Activated gamma-delta T cell treated with Interleukin-2 at 50 U/mL for 16 hours (primary cell): ENCODE results near the gene LRRC58.
"Not testable (repeated sequence)": the region's sequence is repeated elsewhere in the genome, so short reads cannot be mapped to it uniquely, and the experiment has no call there.

ENCODE experiments used
- DNase-seq: peaks from one replicate; pipeline ENCODE4 v3.0.0-alpha.2; 2020

LRRC58 gene

GRCh38 chr3:120338517-120338916, 10.6 kb downstream of the LRRC58 start:
- no peak for DNase-seq

- DNase-seq, result no peak
Measured at GRCh38 chr3:120332646-120333045, 16.5 kb downstream of the LRRC58 start.

DNA sequence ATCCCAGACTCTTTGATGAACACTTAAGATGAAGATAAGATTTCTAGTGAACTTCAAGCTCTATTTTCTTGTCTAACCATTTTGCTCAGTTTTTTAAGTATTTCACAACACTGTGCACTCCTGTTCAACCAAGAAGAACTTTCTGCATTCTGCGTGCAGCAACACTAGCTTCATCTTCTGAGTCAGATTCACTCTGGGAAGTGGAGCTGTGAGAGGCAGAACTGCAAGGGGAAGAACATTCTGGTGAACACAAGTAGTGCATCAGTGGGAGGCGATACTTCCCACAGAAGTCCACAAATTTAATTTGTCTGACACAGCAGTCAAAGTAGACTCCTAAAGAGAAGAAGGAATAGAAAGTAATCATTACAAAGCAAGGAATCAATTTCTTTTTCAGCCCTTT, 18.1 kb downstream of the LRRC58 start:
- DNase-seq, result no peak

GRCh38 chr3:120326784-120327183, 22.4 kb downstream of the LRRC58 start:
- no peak for DNase-seq

- DNase-seq, result no peak
Measured at GRCh38 chr3:120324190-120324589, 25.0 kb downstream of the LRRC58 start.

- not testable (repeated sequence) for DNase-seq
Measured at GRCh38 chr3:120323761-120324160, 25.4 kb downstream of the LRRC58 start.

- DNase-seq, result no peak
Measured at GRCh38 chr3:120311863-120312794, 37.0 kb downstream of the LRRC58 start.

- no peak for DNase-seq
Measured at GRCh38 chr3:120306519-120307455, 42.4 kb downstream of the LRRC58 start.

- DNase-seq, result no peak
Measured at GRCh38 chr3:120304616-120305015, 44.5 kb downstream of the LRRC58 start.

GRCh38 chr3:120302361-120302760, 46.8 kb downstream of the LRRC58 start:
- no peak for DNase-seq

GRCh38 chr3:120300971-120301370, 48.2 kb downstream of the LRRC58 start:
- no peak for DNase-seq

DNA sequence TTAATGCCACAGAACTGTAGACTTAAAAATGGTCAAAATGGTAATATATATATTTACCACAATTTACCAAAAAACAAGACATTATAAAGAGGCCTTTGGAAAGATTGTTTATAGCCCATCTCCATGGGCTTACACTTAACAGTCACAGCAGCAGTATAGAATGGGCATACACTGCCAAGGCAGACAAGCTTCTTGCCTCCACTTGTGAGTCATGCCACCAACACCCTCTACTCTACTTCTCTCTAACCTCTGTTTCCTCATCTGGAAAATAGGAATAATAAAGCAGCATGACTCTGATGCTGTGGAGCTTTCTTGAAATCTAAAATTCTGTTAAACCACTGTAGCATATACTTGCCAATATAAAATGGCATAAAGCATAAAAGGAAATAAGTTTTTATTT, 49.8 kb downstream of the LRRC58 start:
- DNase-seq, result no peak

DNA sequence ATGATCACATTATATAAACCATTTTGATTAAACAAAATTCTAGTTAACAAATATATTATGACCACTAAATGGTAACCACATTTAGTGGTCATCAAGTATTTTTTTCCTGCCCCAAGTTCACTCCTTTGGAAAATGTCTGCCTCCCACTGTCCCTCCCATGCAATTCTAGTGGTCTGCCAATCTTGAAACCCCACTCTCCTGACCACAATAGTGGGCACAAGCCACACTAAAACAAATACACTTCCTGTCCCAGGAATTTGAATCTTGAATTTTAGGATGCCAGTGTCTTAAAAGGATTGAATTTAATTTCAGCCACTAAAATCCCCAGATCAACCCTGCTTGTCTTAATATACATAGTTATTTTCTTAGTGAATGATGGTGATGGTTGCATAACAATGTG, 50.2 kb downstream of the LRRC58 start:
- no peak for DNase-seq

DNA sequence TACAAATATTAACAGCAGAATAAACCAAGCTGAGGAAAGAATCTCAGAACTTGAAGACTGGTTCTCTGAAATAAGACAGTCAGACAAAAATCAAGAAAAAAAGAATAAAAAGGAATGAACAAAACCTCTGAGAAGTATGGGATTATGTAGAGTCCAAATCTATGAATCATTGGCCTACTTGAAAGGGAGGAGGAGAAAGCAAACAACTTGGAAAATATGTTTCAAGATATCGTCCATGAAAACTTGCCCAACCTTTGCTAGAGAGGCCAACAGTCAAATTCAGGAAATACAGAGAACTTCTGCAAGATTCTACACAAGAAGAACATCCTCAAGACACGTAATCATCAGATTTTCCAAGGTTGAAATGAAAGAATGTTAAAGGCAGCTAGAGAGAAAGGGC, 57.6 kb downstream of the LRRC58 start:
- not testable (repeated sequence) for DNase-seq

GRCh38 chr3:120289636-120290035, 59.5 kb downstream of the LRRC58 start:
- no peak for DNase-seq

- DNase-seq, result no peak
Measured at GRCh38 chr3:120286465-120286864, 62.7 kb downstream of the LRRC58 start.

- no peak for DNase-seq
Measured at GRCh38 chr3:120285508-120285841, 63.7 kb downstream of the LRRC58 start.

GRCh38 chr3:120284747-120285507, 64.2 kb downstream of the LRRC58 start, which contains the start of gene GPR156:
GPR156 (minus strand) TSS chr3:120285222; CDS start chr3:120244098, 41,124 bp downstream.
- no peak for DNase-seq

- DNase-seq, result no peak
Measured at GRCh38 chr3:120281261-120281660, 67.9 kb downstream of the LRRC58 start.

DNA sequence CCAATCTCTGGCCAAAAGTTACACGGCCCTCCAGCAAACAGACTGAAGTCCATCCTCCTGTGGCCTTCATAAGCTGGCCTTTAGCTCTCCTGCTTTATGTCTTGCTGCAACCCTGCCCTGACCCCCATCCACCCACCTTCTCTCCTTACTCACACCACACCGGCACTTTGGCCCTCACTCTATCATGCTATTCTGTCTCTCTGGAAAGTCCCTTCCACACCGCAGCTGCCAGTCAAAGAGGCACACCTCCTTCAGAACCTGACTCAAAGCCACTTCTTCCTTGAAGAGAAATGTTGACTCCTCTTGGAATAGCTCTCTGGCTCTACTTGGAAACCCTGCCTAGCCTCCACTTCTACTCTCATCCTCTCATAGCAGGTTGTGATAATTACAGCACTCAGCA, 68.6 kb downstream of the LRRC58 start:
- DNase-seq, result no peak

GRCh38 chr3:120280026-120280425, 69.1 kb downstream of the LRRC58 start:
- DNase-seq, result no peak

- no peak for DNase-seq
Measured at GRCh38 chr3:120276767-120277166, 72.4 kb downstream of the LRRC58 start.

DNA sequence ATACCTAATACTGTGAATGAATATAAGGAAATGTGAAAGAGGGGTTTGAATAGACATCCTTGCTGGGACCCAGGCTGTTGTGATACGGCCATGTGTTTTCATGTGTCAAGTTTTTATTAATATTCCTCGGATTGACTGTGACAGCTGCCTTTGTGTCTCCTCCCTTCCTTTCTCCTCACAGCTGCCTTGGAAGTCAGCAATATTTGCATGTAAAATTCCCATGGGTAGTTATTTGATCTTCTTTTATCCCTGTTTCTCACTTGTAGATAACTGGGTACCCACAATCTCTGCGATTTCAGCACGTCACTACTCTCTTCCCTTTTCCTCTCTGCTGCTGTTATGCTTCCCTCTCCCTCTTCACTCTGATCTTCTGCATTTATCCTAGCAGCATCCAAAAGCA, 73.5 kb downstream of the LRRC58 start:
- DNase-seq, result no peak
